Right kidney (tissue), 1 donor: ENCODE results near the gene MAP1S.
"Not testable (repeated sequence)": the region's sequence is repeated elsewhere in the genome, so short reads cannot be mapped to it uniquely, and the experiment has no call there.

ENCODE experiments used
- DNase-seq: peaks from one replicate; pipeline ENCODE4 v3.0.0-alpha.2; 2016

The MAP1S gene

GRCh38 chr19:17762505-17763229 is 43.4 kb downstream of the MAP1S start:
- DNase-seq: no peak

DNA sequence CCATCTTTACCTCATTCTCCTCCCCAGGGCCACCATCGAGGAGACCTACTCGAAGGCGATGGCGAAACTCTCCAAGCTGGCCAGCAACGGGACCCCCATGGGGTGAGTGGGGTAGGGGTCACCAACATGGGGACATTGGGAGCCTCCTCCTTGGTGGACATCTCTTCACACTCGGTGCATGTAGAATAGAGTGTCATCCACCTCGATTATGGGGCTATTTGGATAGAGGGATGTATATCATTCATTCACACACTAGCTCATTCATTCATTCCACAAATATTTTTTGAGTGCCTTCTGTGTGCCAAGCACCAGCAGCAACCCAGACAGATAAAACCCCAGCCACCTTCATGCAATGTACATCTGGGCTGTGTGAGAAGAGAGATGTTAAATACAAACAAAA is 45.1 kb downstream of the MAP1S start:
- DNase-seq: no peak

DNA sequence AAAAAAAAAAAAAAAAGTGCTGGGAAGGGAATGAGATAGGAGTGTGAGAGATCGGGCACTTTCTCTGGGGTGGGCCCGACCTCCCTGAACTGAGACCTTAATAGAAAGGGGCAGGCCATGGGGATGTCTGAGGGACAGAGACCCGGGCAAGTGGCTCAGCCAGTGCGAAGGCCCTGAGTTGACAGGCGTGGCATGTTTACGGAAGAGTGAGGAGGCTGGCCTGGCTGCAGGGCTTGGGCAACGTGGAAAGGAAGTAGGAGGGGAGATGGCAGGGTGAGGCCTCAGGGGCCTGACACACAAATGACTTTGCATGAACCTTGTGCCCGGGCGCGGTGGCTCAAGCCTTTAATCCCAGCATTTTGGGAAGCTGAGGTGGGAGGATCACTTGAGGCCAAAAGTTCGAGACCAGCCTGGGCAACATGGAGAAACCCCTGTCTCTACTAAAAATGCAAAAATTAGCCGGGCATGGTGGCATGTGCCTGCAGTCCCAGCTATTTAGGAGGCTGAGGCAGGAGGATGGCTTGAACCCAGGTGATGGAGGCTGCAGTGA is 45.9 kb downstream of the MAP1S start:
- no peak for DNase-seq

- peak; percentile 59 for DNase-seq
Observed at GRCh38 chr19:17766543-17767131, 47.4 kb downstream of the MAP1S start.

GRCh38 chr19:17767559-17767958 is 48.3 kb downstream of the MAP1S start:
- no peak for DNase-seq

- no peak for DNase-seq
Observed at GRCh38 chr19:17770613-17771012, 51.3 kb downstream of the MAP1S start.

DNA sequence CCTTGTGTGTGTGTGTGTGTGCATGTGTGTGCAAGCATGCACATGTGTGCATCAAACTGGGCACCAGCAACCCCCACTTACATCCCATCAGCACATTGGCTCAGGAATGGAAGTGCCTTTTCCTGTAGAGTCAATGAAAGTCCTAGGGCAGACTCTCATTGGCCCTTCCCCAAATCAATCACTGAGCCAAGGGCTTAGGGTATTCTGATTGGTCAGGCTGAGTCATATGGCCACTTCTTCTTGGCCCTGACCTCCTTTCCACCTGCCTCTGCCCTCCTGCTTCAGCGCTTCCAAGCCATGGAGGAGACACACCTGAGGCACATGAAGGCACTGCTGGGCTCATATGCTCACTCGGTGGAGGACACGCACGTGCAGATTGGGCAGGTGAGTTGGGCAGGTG is 52.9 kb downstream of the MAP1S start:
- no peak for DNase-seq

- no peak for DNase-seq
Observed at GRCh38 chr19:17775245-17775927, 56.1 kb downstream of the MAP1S start.

DNA sequence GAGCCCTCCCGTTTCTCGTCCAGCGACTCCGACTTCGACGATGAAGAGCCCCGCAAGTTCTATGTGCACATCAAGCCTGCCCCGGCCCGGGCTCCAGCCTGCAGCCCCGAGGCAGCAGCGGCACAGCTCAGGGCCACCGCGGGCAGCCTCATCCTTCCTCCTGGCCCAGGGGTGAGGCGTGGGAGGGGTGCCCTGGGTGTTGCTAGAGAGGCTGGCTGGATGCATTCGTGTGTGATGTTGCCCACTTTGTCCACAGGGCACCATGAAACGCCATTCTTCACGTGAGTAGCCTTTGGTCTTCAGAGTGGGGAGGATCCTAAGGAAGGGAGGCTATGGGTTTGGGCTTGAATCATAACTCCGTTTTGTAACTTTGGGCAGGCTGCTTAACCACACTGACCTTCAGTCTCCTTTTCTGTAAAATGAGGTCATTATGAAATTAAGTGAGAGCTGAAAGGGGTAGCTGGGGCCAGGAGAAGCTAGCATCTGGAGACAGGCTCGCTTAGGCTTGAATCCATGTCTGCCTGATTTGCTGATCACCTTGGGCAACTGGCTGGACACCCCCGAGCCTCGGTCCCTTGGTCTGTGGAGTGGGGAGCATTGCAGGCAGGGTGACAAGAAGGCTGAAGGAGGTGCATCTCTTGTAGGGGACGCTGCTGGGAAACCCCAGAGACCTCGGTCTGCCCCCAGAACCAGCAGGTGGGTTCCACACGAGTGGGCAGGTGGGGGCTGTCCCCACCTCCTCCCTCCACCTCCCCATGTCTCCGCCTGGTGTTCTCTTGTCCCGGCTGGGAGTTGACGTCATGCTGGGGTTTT is 56.9 kb downstream of the MAP1S start:
- no peak for DNase-seq

- DNase-seq: not testable (repeated sequence)
Observed at GRCh38 chr19:17777840-17778239, 58.6 kb downstream of the MAP1S start.

DNA sequence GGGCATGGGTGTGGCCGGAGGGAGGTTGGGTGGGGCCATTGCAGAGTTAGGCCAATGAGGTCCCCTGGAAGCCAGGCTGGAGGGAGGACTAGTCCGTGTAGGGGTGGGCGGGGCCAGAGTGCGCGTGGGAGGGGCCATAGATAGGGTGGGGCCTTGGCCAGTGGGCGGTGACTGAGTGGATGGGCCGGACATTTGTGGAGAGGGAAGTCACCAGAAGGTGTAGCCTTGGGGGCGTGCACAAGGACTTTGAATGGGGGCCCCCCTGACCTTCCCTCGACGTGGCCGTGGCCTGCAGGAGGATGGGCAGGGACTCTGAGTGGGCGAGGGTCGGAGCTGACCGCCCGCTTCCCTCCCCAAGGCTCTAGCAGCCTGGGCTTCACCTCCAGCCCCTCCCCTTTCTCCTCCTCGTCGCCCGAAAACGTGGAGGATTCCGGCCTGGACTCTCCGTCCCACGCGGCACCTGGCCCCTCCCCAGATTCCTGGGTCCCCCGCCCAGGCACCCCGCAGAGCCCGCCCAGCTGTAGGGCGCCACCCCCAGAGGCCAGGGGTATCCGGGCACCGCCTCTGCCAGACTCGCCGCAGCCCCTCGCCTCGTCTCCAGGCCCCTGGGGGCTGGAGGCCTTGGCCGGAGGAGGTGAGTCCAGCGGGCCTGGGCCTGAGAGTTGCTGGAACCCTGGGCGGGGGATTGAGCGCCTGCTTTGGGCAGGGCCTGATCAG is 59.1 kb downstream of the MAP1S start:
- DNase-seq: peak; percentile 57

- DNase-seq: peak; percentile 52
Observed at GRCh38 chr19:17778968-17779929, 60.0 kb downstream of the MAP1S start.

DNA sequence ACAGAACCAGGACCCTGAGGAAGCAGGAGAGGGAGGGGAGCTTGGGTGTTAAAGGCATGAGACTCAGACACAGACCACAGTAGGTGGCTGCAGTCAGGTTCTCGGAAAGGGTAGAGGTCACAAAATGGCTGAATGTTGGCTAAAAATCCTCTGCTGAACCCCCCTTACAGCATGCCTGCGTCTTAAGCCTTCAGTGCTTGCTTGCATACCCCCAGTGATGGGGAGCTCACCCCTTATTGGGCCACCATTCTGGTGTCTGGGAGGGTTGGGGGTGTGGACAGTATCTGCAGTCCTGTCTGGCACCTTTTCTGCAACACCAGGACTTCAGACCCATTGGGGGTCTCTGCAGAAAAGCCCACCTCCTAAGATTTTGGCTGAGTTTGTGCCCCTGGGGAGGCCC is 61.5 kb downstream of the MAP1S start:
- no peak for DNase-seq

DNA sequence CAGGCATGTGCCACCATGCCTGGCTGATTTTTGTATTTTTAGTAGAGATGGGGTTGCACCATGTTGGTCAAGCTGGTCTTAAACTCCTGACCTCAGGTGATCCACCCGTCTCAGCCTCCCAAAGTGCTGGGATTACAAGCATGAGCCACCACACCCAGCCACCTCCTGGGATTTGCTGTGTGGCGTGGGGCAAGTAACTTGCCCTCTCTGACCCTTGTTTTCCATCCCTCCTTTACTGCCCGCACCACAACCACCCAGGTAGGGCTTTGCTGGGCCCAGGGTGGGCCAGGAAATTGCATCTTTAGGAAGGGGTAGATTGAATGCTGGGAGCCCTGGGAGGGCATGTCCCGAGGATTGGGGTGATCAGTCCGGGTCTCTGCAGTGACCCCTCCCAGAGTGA is 64.4 kb downstream of the MAP1S start:
- DNase-seq: not testable (repeated sequence)
